CD14-positive monocyte (primary cell): Measurements from ENCODE around the gene NACA. TPM values are rescaled to one million over a fixed set of nuclear protein-coding genes. Genes with fewer than 3 reads are reported as not detected.

Source experiments
- DNase-seq, 3 donors: peaks; one replicate each; pipeline ENCODE4 v3.0.0-alpha.2; 2011 to 2022
- H2AFZ ChIP-seq: 2 replicates; pipeline ENCODE4 v1.6.0; 2012; ENCODE audit warnings: mild to moderate bottlenecking, low read depth, low read length, inconsistent platforms; ENCODE audit not compliant: insufficient read depth, poor library complexity, severe bottlenecking
- H3K27ac ChIP-seq, 2 donors: 1 replicate in 1 of 2; 2 replicates in 1 of 2; pipeline ENCODE4 v1.5.1; 2012 to 2013; ENCODE audit warnings: low read length in 2 of 2, control low read depth in 1 of 2, inconsistent platforms in 1 of 2, low read depth in 1 of 2, mild to moderate bottlenecking in 1 of 2
- H3K27me3 ChIP-seq, 2 donors: one replicate each; pipeline versions ENCODE4 v1.6.0 to v1.6.1; 2011 to 2013; ENCODE audit warnings: low read length in 2 of 2; ENCODE audit not compliant: control insufficient read depth in 2 of 2, insufficient read depth in 2 of 2
- H3K36me3 ChIP-seq, 2 donors: replicated peaks in 1 of 2; 1 replicate in 1 of 2; 2 replicates in 1 of 2; pipeline versions ENCODE4 v1.5.1 to v1.6.1; 2012 to 2013; ENCODE audit warnings: low read length in 2 of 2, control low read depth in 1 of 2, inconsistent platforms in 1 of 2, mild to moderate bottlenecking in 1 of 2; ENCODE audit not compliant: insufficient read depth in 2 of 2, control insufficient read depth in 1 of 2
- H3K4me1 ChIP-seq, 2 donors: 1 replicate in 1 of 2; 2 replicates in 1 of 2; pipeline versions ENCODE4 v1.5.1 to v1.6.1; 2012 to 2013; ENCODE audit warnings: low read length in 2 of 2, control low read depth in 1 of 2, inconsistent platforms in 1 of 2, mild to moderate bottlenecking in 1 of 2, moderate library complexity in 1 of 2; ENCODE audit not compliant: insufficient read depth in 2 of 2, control insufficient read depth in 1 of 2
- H3K4me2 ChIP-seq: replicated peaks from 2 replicates; pipeline ENCODE3; 2012; ENCODE audit warnings: low read length, moderate library complexity, mild to moderate bottlenecking; ENCODE audit not compliant: poor library complexity, severe bottlenecking; ENCODE audit errors: extremely low read depth
- H3K4me3 ChIP-seq, 3 experiments: fragments of 200-600 bp in 1 of 3; sonication (generic) in 1 of 3; replicated peaks in 1 of 3; 1 replicate in 2 of 3; 2 replicates in 1 of 3; pipeline ENCODE4 v1.5.1; 2011 to 2013; ENCODE audit warnings: low read length in 3 of 3, mild to moderate bottlenecking in 3 of 3, control low read depth in 2 of 3, low read depth in 2 of 3, inconsistent platforms in 1 of 3, moderate library complexity in 1 of 3
- H3K79me2 ChIP-seq: 2 replicates; pipeline ENCODE4 v1.6.0; 2012; ENCODE audit warnings: mild to moderate bottlenecking, control low read depth, inconsistent platforms, low read length, moderate library complexity; ENCODE audit not compliant: insufficient read depth
- H3K9ac ChIP-seq: 2 replicates; pipeline ENCODE4 v1.6.0; 2017; ENCODE audit warnings: low read length, mild to moderate bottlenecking; ENCODE audit not compliant: insufficient read depth, poor library complexity, severe bottlenecking
- H3K9me3 ChIP-seq, 2 donors: replicated peaks in 1 of 2; 1 replicate in 1 of 2; 2 replicates in 1 of 2; pipeline versions ENCODE4 v1.5.1 to v1.6.1; 2012 to 2013; ENCODE audit warnings: low read length in 2 of 2, control low read depth in 1 of 2; ENCODE audit not compliant: control insufficient read depth in 1 of 2, insufficient read depth in 1 of 2
- H4K20me1 ChIP-seq: 2 replicates; pipeline ENCODE4 v1.6.0; 2012; ENCODE audit warnings: mild to moderate bottlenecking, low read length, control low read depth, moderate library complexity; ENCODE audit not compliant: insufficient read depth
- H3K27ac Mint-ChIP-seq, 7 donors: one replicate each; pipeline ENCODE4 v1.8.0; 2020; ENCODE audit warnings: mild to moderate bottlenecking in 7 of 7, mixed read lengths in 7 of 7, moderate library complexity in 6 of 7, inconsistent platforms in 2 of 7
- H3K27me3 Mint-ChIP-seq, 3 donors: one replicate each; pipeline ENCODE4 v1.8.0; 2021 to 2022; ENCODE audit warnings: low read depth in 3 of 3, mild to moderate bottlenecking in 3 of 3, mixed read lengths in 3 of 3, moderate library complexity in 3 of 3, inconsistent platforms in 1 of 3
- H3K36me3 Mint-ChIP-seq, 2 donors: one replicate each; pipeline ENCODE4 v1.8.0; 2020; ENCODE audit warnings: mixed read lengths in 2 of 2, inconsistent platforms in 1 of 2, mild to moderate bottlenecking in 1 of 2
- H3K4me1 Mint-ChIP-seq: one replicate; pipeline ENCODE4 v1.8.0; 2020; ENCODE audit warnings: mild to moderate bottlenecking, mixed read lengths
- H3K4me3 Mint-ChIP-seq, 2 donors: one replicate each; pipeline ENCODE4 v1.8.0; 2020; ENCODE audit warnings: mild to moderate bottlenecking in 2 of 2, mixed read lengths in 2 of 2, moderate library complexity in 1 of 2
- H3K9me3 Mint-ChIP-seq, 7 donors: one replicate each; pipeline ENCODE4 v1.8.0; 2020 to 2022; ENCODE audit warnings: mixed read lengths in 7 of 7, mild to moderate bottlenecking in 6 of 7, moderate library complexity in 6 of 7, inconsistent platforms in 2 of 7
- CTCF ChIP-seq: fragments of 200-600 bp; IDR thresholded peaks from one replicate; pipeline ENCODE4 v1.8.0; 2022; ENCODE audit warnings: antibody characterized with exemption, mild to moderate bottlenecking
- WGBS: methylation state at CpG from one replicate; pipeline ENCODE4 v1.1.5; 2013; ENCODE audit warnings: missing lambda C conversion rate; ENCODE audit not compliant: insufficient coverage; 5-methylcytosine and 5-hydroxymethylcytosine counted together
- intact Hi-C, 2 donors: fragments of 100-400 bp; cut with micrococcal nuclease; formaldehyde crosslinking; loops; one replicate each; pipeline versions ENCODE4 v1.15.0 to v1.15.1; 2023
- polyA plus RNA-seq, 3 donors: library from polyadenylated mRNA; depleted of rRNA in 1 of 3; unstranded in 2 of 3; stranded (reverse) in 1 of 3; fragments of 300-500 nt in 2 of 3; fragments of >200 nt in 1 of 3; fragmentation: Illumina TruSeq in 2 of 3; gene quantifications; 1 replicate in 2 of 3; 2 replicates in 1 of 3; pipeline ENCODE4 v1.2.3, GENCODE V29; 2012 to 2021

NACA gene
- polyA plus RNA-seq, 3 donors = 797 to 1,102 (median 937) TPM

GRCh38 chr12:56772625-56773024, 47.5 kb upstream of the NACA start:
- Histone ChIP-seq H3K27me3 (no peaks in the 10 kb centered on the region), H4K20me1 (no peaks in the 10 kb centered on the region), H3K4me3 (no peak overlapping the region), H3K4me2 (no peak overlapping the region), H3K36me3 (no peaks in the 10 kb centered on the region), H2AFZ (no peak overlapping the region), H3K27ac (no peak overlapping the region), H3K9me3 (no peaks in the 10 kb centered on the region), H3K4me1 (peaks cover 10 to 19% of the 10 kb centered on the region in 2 donors), H3K79me2 (no peaks in the 10 kb centered on the region), H3K9ac (no peak overlapping the region)
- intact Hi-C loops = no loop called here
- no peak for TF ChIP-seq CTCF
- H3K27me3 Mint-ChIP-seq = peaks cover 1 to 4% (median 2%) of the 10 kb centered on the region in 3 donors
- peaks cover 16% of the 10 kb centered on the region for H3K4me1 Mint-ChIP-seq
- no peak for DNase-seq
- H3K36me3 Mint-ChIP-seq = no peaks in the 10 kb centered on the region
- no peak overlapping the region for H3K4me3 Mint-ChIP-seq
- peaks cover 0 to 6% (median 0%) of the 10 kb centered on the region in 7 donors for H3K9me3 Mint-ChIP-seq
- H3K27ac Mint-ChIP-seq = no peak overlapping the region
- 100% methylated on average over 1 of the region's 5 CpGs for WGBS

GRCh38 chr12:56769868-56770267, 44.8 kb upstream of the NACA start:
- H3K9me3 ChIP-seq = no peaks in the 10 kb centered on the region
- no peak for TF ChIP-seq CTCF
- peak overlapping the region in 1 of 7 donors; percentile 36 for H3K27ac Mint-ChIP-seq
- H3K4me3 Mint-ChIP-seq = no peak overlapping the region
- no peak overlapping the region for H3K27ac ChIP-seq
- H3K27me3 ChIP-seq = no peaks in the 10 kb centered on the region
- H4K20me1 ChIP-seq = no peaks in the 10 kb centered on the region
- no peaks in the 10 kb centered on the region for H3K36me3 Mint-ChIP-seq
- H2AFZ ChIP-seq = no peak overlapping the region
- WGBS = 100% methylated on average over 1 of the region's 3 CpGs
- H3K9ac ChIP-seq = no peak overlapping the region
- H3K4me1 Mint-ChIP-seq = peaks cover 24% of the 10 kb centered on the region
- no peaks in the 10 kb centered on the region for H3K36me3 ChIP-seq
- no peaks in the 10 kb centered on the region for H3K79me2 ChIP-seq
- intact Hi-C loops = no loop called here
- peaks cover 0 to 2% (median 0%) of the 10 kb centered on the region in 7 donors for H3K9me3 Mint-ChIP-seq
- H3K4me1 ChIP-seq = peaks cover 22 to 23% of the 10 kb centered on the region in 2 donors
- H3K4me2 ChIP-seq = no peak overlapping the region
- H3K4me3 ChIP-seq = no peak overlapping the region
- DNase-seq = no peak
- peaks cover 1 to 11% (median 2%) of the 10 kb centered on the region in 3 donors for H3K27me3 Mint-ChIP-seq
